GM21381 (cell line): Measurements from ENCODE around the gene NPAS4.

Source experiments
- ATAC-seq: cut with Tn5 transposase; IDR thresholded peaks from one replicate; pipeline ENCODE4 v1.9.1; 2021; ENCODE audit warnings: mild to moderate bottlenecking, moderate library complexity; ENCODE audit not compliant: unreplicated experiment

The NPAS4 gene

DNA sequence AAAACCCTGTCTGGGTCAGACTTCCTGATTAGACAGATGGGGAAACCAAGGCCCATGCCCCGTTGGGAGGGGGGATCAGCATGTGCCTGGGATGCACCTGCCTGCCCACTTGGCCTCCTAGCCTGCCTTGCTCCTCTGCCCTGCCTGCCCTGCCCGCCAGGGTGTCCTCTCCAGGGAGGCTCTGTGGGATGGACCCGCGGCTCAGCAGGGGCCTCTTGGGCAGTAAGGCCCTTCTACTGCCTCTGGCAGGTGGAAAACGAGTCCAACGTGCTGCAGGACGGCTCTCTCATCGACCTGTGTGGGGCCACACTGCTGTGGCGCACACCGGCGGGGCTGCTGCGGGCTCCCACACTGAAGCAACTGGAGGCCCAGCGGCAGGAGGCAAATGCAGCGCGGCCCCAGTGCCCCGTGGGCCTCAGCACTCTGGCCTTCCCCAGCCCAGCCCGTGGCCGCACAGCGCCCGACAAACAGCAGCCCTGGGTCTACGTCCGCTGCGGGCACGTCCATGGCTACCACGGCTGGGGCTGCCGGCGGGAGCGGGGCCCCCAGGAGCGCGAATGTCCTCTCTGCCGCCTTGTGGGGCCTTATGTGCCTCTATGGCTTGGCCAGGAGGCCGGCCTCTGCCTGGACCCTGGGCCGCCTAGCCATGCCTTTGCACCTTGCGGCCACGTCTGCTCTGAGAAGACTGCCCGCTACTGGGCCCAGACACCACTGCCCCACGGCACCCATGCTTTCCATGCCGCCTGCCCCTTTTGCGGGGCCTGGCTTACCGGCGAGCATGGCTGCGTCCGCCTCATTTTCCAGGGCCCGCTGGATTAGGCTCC lies 54.7 kb downstream of the NPAS4 start:
- ATAC-seq: no peak
